Adrenal gland (tissue), 5 donors: Measurements from ENCODE around the gene TTC3.

ENCODE experiments used
- POLR2A ChIP-seq, 2 donors: fragments of 450-650 bp; IDR thresholded peaks; one replicate each; pipeline ENCODE4 v1.6.1; 2017; ENCODE audit warnings: antibody characterized with exemption in 2 of 2, mild to moderate bottlenecking in 2 of 2, moderate library complexity in 1 of 2
- TF ChIP-seq, protein P1 (sequence below), 6 experiments: fragments of 450-650 bp in 4 of 6; fragments of 200-600 bp in 2 of 6; sonication (generic) in 1 of 6; IDR thresholded peaks; 1 replicate in 5 of 6; 2 replicates in 1 of 6; pipeline versions ENCODE4 v1.5.1 to v1.8.0; 2016 to 2021; ENCODE audit warnings: antibody characterized with exemption in 6 of 6, mild to moderate bottlenecking in 2 of 6, moderate library complexity in 1 of 6
- donor health status: DM: no; HTN: no; CAD: no.

DNA sequence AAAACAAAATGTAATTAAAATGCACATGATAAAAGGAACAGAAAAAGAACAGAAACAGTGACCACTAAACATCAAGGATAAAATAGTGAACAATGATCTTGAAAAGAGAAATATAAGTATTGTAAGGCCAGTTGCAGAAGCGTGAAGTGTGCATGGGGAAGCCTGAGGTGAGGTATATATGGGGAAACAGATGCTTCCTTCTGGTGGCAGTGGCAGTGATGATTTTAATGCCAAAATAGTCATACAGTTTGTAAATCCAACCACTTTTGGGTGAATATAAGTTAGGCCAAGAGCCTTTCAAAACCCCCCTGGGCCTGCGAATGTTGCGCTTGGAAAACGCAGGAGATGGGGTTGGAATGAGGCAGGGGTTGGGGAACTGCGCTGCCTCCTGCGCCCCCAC, 27.3 kb downstream of the TTC3 start:
- TF ChIP-seq POLR2A (IDR thresholded peaks at IDR 0.05) = no peak
- TF ChIP-seq, protein P1, sequence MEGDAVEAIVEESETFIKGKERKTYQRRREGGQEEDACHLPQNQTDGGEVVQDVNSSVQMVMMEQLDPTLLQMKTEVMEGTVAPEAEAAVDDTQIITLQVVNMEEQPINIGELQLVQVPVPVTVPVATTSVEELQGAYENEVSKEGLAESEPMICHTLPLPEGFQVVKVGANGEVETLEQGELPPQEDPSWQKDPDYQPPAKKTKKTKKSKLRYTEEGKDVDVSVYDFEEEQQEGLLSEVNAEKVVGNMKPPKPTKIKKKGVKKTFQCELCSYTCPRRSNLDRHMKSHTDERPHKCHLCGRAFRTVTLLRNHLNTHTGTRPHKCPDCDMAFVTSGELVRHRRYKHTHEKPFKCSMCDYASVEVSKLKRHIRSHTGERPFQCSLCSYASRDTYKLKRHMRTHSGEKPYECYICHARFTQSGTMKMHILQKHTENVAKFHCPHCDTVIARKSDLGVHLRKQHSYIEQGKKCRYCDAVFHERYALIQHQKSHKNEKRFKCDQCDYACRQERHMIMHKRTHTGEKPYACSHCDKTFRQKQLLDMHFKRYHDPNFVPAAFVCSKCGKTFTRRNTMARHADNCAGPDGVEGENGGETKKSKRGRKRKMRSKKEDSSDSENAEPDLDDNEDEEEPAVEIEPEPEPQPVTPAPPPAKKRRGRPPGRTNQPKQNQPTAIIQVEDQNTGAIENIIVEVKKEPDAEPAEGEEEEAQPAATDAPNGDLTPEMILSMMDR (IDR thresholded peaks at IDR 0.05) = no peak
